Right renal cortex interstitium (tissue), 3 donors: Measurements from ENCODE around the gene BANP. TPM values are rescaled to one million over a fixed set of nuclear protein-coding genes. Genes with fewer than 3 reads are reported as not detected.
"Not testable (repeated sequence)": the region's sequence is repeated elsewhere in the genome, so short reads cannot be mapped to it uniquely, and the experiment has no call there.

Source experiments
- DNase-seq, 3 donors: peaks; one replicate each; pipeline ENCODE4 v3.0.0-alpha.2; 2013; ENCODE audit warnings: low read depth in 3 of 3, low spot score in 2 of 3
- polyA plus RNA-seq, 3 donors: library from polyadenylated mRNA; unstranded; fragments of 120-200 nt; gene quantifications; one replicate each; pipeline ENCODE4 v1.2.1, GENCODE V29; 2013; ENCODE audit not compliant: insufficient read length in 3 of 3

Gene BANP
- polyA plus RNA-seq, 3 donors, result 22.2 to 28.2 (median 27.5) TPM

DNA sequence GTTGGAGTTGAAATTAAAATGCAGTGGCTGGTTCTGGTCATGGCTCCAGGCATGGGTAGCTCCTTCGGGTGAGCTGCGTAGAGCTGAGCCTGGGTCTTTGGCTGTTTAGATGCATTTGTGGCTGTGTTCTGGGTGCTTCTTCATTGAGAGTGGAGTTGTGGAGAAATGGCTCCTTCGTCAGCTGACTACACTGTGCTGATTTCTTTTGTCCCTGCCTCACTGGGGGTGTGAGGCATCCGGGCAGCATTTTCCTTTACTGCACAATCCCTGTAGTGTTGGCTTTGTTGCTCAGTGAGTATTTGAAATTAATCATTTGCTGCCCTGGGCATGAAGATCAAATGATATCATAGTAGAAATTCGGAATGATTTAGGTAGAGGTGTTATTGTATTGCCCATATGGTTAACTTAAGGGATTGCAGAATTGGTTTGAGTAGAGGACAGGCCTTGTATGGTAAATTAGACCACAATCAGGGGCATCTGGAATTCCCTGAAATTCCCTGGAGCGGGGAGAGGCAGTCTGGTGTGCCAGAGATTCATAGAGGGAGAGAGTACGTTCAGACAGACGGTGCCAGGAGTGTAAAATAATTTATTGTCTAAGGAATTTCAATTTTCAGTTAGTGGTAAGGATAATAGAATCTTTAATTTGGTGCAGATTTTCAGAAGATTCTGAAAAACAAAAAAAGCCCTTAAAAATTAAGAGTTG is 92.1 kb downstream of the BANP start:
- DNase-seq, result not testable (repeated sequence)

DNA sequence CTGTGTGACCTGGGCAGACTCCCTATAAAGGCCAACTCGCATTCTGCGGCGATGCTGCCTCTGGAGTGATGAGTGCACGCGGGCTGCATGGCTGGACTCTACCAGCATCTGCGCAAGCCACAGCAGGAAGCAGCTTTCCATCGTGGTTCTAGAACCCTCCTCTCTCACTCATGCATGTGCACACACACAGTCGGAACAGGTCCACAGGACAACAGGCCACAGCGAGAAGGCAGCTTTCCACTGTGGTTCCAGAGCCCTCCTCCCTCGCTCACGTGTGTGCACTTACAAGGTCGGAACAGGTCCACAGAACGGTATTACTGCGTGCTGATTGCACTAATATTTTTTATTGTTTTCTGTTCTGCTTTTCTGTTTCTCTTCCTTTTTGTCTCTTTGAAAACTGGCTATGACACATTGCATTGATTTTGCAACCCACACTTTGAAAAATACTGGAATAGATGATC is 92.9 kb downstream of the BANP start:
- not testable (repeated sequence) for DNase-seq

DNA sequence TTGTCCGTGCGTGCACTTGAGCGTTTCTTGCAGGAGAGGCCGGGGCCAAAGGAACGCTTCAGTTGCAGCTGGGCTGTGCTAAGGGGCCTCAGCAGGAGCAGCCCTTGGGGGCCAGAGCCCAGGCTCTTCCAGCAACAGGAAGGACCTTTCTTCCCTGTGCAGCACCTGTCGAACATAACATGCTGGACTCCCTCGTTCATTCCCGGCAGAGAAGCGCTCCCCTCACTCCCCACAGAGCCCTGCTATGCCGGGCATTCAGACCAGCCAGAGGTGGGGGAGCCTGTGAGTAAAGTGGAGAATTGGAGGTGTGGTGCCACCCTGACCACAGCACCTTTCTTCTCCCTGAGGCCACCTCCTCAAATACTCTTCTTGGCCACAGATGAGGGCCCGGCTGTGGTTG is 94.1 kb downstream of the BANP start:
- DNase-seq, result not testable (repeated sequence)

DNA sequence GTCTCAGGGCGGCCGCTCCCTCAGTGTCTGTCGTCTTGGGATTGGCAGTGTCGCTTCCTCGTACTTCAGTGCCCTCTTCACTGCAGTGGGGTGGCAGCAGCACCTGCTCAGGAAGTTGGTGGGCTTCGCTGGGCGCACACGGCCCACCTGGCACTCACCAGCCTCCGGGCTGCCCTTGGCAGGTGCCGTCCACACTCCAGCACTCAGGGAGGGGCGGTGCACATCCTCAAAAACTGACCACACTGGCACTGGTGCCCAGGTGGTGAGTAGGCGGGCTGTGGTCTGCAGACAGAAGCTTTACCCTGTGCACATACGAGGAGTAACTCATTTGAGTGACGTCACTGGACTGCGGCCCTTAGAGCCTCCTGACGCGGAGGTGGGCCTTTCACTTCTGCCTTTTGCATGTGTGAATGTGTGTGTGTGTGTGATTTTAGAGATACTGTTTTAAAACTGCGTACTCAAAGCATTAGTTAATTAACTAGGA is 94.6 kb downstream of the BANP start:
- no peak for DNase-seq

DNA sequence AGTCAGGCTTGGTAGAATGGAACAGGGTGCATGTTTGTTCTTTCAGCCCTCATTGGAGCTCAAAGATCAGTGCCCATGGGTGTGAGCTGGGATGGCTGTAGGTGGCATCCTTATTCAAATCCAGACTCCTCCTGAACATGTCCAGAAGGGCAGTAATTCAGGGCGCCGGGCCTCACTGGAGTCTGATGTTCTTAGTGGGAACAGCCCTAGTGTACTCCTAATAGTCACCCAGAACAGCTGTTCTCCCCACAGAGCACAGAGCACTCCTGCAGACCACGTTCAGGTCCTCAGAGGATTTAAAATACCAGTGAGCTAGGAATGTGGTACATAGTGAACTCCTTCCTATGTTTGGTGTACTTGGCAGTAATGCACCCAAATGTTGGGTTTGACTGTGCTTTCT is 96.2 kb downstream of the BANP start:
- no peak for DNase-seq

DNA sequence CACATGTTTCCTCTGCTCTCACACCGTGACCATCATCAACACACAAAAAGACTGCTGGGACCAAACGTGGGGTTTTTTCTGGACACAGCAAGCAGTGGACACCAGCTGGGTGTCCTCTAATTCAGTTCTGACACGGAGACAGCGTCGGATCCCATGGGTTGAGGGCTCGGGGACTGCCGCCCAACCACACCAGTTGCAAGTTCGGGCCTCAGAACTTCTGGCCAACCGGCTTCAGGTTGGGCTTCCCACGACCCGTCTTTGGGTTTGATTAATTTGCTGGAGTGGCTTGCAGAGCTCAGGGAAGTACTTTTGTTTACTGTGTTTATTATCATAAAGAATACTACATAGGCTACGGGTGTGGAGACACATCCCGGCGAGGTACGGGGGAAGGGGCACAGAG is 97.8 kb downstream of the BANP start:
- DNase-seq, result peak in 1 of 3 donors; percentile 43

DNA sequence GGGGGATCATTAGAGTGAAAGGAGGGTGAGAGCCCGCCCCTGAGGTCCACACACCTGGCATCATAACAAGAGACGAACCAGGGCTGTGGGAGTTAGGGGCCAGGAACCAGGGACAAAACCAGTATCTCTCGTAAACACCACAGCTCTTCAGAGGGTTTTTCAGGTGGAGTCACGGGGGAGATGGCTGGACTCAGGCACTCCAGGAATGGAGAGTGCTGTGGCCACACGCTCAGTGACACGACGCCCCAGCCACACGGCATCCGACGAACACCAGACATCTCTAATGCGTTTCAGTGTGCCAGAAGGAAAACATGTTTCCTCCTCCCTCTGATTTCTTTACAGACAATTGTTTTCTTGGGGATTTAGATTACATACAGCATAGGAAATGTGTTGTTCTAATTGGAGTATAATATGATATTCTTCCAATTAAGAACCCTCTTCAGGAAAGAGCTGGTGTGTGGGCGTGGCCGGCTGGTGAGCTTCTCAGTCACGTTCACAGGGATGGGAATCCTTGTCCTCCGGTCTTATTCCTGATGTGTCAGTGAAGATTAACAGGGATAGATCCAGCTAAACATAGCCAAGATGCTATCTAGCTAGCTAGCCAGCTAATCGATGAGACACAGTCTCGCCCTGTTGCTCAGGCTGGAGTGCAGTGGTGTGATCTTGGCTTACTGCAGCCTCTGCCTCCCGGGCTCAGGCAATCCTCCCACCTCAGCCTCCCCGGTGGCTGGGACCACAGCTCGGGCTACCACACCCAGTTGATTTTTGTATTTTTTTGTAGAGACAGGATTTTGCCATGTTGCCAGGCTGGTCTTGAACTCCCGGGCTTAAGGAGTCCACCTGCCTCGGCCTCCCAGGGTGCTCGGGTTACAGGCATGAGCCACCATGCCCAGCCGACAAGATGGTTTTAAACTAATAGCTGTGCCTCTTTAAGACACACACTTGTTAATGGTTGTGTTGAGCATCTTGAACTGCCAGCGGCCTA is 98.6 kb downstream of the BANP start:
- no peak for DNase-seq

DNA sequence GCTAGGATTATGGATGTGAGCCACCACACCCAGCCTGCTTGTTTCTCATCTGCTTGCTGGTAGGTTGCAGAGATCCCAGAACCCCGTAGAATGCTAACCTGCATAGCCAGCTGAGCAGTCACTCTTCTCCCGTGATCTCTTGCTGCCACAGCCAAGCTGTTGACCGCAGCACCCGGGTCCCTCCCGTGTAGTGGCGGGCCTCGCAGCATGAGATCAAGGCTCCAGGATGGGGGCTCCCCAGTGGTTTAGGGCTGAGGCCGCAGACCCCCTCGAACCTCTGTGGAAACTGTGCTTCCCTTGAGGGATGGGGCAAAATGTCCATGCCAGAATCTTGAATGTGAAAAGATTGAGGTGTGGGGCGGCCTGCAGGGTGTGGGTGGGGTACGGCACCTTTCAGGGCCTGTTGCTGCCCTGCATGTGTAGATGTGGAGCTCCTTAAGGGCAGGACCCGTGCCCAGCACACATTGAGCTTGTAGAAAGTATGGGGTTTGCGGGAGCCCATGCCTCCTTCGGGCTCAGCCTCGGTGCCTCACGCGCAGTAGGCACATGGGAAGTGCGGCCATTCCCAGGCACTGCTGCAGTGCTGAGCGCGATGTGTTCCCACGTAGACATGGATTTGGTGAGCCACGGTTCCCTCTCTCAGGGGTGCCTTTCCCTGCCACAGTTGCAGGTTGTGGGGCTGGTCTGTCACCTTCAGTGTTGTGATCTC is 99.9 kb downstream of the BANP start:
- no peak for DNase-seq

DNA sequence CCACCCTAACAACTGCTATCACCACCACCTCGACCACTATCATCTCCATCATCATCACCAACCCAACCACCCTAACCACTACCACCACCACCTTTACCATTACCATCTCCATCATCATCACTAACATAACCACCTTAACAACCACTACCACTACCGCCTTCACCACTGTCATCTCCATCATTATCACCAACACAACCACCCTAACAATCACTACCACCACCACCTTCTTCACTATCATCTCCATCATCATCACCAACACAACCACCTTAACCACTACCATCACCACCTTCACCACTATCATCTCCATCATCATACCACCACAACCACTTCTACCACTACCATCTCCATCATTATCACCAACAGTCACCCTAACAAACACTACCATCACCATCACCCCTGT is 101.4 kb downstream of the BANP start:
- no peak for DNase-seq

DNA sequence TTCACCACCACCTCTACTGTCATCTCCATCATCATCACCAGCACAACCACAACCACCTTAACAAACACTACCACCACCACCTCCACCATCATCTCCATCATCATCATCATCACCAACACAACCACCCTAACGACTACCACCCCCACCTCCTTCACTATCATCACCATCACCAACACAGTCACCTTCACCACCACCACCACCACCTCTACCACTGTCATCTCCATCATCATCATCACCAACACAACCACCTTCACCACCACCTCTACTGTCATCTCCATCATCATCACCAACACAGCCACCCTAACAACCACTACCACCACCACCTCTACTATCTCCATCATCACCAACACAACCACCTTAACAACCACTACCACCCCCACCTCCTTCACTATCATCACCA is 102.2 kb downstream of the BANP start:
- DNase-seq, result not testable (repeated sequence)

DNA sequence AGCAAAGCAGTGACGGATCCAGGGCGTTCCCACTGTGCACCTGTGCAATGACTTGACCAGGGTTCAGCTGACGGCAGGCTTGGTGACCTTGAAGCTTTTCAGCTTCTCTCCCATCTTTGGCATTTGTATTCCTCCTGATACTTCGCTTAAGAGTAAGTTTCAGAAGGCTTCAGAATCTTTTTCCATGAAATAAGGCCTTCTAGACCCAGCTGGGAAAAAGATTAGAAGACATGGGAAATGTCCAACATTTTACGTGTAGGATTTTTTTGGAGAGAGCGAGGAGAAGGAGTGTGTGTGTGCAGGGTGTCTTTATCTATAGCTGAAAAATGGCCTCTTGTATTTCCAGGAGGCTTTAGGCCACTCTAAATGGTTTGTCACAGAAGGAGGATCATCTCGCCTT is 104.1 kb downstream of the BANP start:
- DNase-seq, result no peak

DNA sequence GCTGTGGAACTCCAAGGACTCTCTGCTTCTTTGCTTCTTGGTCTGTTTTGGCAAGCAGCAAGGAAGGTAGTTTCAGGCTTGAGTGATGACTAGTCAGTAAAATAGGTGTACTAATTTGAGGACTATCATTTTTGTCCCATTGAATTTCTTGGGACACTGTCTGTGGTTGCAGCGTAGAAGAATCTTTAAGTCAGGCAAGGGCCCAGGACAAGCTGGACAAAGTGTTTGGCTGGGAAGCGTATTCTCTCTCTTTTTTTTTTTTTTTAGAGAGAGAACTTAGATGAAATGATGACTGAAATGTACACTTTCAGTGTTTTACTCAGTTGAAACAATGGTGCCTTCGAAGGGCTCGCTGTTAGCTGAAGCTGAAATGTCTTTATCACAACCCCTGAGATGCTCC is 105.0 kb downstream of the BANP start:
- DNase-seq, result no peak

DNA sequence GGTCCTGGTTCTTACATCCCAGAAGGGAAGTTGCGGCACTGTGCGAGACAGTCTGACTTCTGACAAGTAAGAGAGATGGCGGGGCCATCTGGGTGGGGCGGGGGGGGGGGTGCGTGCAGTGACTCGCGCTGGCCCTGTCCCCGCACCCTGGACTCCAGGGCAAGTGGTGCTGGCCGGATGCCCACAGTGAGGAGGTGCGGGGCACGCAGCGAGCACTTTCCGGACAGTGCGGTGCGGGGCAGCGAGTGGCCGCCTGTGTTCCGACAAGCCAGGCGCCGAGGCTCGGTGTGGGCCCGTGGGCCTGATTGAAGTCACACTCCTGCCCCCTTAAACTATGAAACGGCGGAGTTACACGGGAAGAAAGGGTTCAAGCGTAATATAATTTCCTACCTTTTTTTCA is 106.4 kb downstream of the BANP start:
- DNase-seq, result no peak

DNA sequence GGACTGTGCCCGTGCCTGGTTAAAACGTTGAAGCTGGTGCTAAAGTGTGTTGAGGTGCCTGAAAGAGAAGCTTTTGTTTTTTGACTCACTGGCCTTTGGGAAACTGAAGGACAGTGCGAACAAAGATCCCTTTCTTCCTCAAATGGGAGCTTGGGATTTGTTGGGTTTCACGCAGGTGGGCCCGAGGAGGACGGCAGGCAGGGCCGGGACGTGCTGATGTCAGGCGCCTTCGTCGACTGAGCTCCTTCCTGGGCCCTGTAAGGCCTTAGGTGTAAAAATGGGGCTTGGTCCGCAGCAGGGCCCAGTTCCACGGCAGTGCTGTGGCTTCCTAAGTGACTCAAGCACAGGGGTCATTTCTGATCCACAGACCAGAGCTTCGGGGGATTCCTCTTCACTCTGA is 106.9 kb downstream of the BANP start:
- no peak for DNase-seq

DNA sequence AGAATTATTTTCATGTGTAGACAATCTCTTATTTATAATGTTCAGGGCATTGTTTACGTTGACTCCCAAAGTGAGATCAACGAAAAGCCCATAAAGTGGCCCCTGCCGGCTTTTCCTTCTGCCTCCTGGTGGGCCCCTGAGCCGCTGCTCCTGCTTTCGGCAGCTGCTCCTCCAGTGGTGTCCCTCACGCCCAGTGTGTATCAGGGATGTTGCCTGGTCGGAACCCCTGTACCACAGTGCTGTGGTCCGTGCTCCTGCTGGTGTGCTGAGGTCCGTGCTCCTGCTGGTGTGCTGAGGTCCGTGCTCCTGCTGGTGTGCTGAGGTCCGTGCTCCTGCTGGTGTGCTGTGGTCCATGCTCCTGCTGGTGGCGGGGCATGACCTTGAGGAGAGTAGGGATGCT is 107.6 kb downstream of the BANP start:
- no peak for DNase-seq

DNA sequence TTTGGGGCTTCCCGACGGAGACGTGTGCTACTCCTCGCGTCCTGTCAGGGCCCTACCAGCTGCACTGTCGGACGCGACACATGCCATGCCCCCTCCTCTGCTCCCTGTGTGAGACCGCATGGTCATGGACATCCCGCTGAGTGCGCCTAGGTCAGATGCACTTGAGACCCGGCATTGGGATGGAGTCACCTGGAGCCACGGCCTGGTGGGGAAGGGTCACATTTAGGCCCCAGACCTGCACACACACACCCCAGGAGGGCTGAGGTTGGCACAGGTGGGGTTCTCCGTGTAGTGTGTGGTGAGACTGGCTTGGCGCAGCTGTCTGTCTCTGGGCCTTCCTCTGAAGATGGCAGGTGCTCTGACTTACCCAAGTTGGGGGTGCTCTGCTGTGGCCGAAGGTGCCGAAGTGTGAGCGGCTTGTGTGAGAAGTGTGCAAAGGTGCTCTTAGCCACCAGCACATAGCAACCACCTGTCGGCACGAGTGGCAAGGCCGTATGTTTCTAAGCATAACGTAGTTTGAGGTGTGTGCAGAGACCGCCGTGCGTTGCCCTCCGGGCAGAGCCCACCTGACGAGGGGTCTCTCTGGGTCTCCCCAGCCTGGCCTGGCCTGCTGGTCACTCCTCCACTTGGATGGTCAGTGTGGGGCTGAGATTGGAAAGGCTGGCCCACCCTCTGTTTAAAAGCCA is 108.6 kb downstream of the BANP start:
- DNase-seq, result no peak

DNA sequence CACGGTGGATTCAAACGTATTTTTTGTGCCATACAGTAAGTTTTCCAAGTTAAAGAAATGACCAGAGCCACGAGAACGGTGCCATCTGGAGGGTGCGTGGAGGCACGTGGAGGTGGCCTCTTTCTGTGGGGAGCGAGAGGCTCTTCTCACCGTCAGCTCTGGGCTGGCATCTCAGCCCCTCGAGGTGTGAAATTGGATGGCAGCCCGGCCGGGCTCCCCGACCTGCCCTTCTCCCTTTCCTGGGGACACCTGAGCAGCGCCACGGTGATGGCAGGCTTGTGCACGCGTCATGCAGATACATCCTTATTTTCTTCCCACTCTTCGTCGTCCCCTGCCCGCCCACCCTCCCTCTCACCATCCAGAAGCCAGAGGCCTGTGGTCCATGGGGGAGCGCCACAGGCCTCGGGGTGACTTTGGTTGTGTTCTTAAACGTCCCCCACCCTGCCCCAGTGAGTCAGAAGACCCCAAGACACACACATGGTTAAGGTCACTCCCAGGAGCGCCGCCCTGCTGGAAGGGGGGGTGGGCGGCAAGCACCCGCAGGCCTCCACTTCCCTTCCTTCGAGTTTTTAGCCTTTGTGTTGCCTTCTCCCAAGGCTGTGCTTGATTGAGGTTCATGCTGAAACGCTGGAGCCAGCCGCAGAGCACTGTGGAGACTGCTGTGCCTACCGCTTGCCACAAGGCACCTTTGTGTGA is 109.4 kb downstream of the BANP start:
- DNase-seq, result no peak

DNA sequence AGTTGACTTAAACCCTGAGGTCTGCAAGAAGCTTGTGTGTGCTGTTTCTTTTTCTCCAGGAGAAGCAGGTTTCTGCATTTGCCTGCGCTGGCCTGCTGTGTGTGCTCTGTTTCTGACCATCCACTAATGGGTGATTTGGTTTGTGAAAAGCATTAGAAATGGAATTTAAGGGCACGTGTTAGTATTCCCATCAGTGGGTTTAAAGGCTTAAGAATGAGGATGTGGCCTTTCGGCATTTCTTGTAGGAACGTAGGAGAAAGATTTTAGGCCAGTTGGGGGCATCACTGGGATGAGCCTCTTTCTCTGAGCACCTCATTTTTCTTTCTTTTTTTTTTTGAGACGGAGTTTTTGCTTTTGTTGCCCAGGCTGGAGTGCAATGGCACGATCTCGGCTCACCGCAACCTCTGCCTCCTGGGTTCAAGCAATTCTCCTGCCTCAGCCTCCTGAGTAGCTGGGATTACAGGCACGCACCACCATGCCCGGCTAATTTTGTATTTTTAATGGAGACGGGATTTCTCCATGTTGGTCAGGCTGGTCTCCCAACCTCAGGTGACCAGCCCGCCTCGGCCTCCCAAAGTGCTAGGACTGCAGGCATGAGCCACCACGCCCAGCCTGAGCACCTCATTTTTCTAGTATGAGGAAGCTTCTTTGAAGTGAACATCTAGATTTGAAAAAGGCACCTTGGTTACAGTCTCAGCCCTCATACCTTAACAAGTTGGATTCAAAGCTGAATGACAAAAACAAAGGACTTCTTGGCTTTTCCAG is 110.3 kb downstream of the BANP start:
- DNase-seq, result no peak
